ENCODE data around the gene ABLIM1.

Gene ABLIM1

GRCh38 chr10:114669648-114670047 lies 11.6 kb upstream of the ABLIM1 start:
- TF ChIP-seq CTCF (IDR thresholded peaks at IDR 0.05; ENCODE audit: extremely low read depth, insufficient read depth, missing control alignments), result no peak
- DNase-seq (ENCODE audit: low spot score), result no peak
- in situ Hi-C loops (cut with MboI; ENCODE audit: low pct_unique_long_range_greater_than_20kb, low sequenced_read_pairs, unreplicated experiment), result no loop called here

GRCh38 chr10:114668375-114669080 lies 10.5 kb upstream of the ABLIM1 start:
- in situ Hi-C loops (cut with MboI; ENCODE audit: low pct_unique_long_range_greater_than_20kb, low sequenced_read_pairs, unreplicated experiment), result no loop called here
- no peak for TF ChIP-seq CTCF (IDR thresholded peaks at IDR 0.05; ENCODE audit: extremely low read depth, insufficient read depth, missing control alignments)
- no peak for DNase-seq (ENCODE audit: low spot score)

- in situ Hi-C loops (cut with MboI; ENCODE audit: low pct_unique_long_range_greater_than_20kb, low sequenced_read_pairs, unreplicated experiment), result no loop called here
- DNase-seq (ENCODE audit: low spot score), result no peak
- no peak for TF ChIP-seq CTCF (IDR thresholded peaks at IDR 0.05; ENCODE audit: extremely low read depth, insufficient read depth, missing control alignments)
Measured at GRCh38 chr10:114665873-114666272, 7.8 kb upstream of the ABLIM1 start.

- DNase-seq (ENCODE audit: low spot score), result no peak
- in situ Hi-C loops (cut with MboI; ENCODE audit: low pct_unique_long_range_greater_than_20kb, low sequenced_read_pairs, unreplicated experiment), result no loop called here
- no peak for TF ChIP-seq CTCF (IDR thresholded peaks at IDR 0.05; ENCODE audit: extremely low read depth, insufficient read depth, missing control alignments)
Measured at GRCh38 chr10:114665406-114665805, 7.3 kb upstream of the ABLIM1 start.

- TF ChIP-seq CTCF (IDR thresholded peaks at IDR 0.05; ENCODE audit: extremely low read depth, insufficient read depth, missing control alignments), result no peak
- DNase-seq (ENCODE audit: low spot score), result no peak
- in situ Hi-C loops (cut with MboI; ENCODE audit: low pct_unique_long_range_greater_than_20kb, low sequenced_read_pairs, unreplicated experiment), result no loop called here
Measured at GRCh38 chr10:114664127-114664526, 6.1 kb upstream of the ABLIM1 start.

- DNase-seq (ENCODE audit: low spot score), result no peak
- no peak for TF ChIP-seq CTCF (IDR thresholded peaks at IDR 0.05; ENCODE audit: extremely low read depth, insufficient read depth, missing control alignments)
- in situ Hi-C loops (cut with MboI; ENCODE audit: low pct_unique_long_range_greater_than_20kb, low sequenced_read_pairs, unreplicated experiment), result no loop called here
Measured at GRCh38 chr10:114663626-114664025, 5.6 kb upstream of the ABLIM1 start.

Measured in GM13977 (cell line).